Lower lobe of right lung (tissue), 2 donors: ENCODE data around the gene DOHH. TPM values are rescaled to one million over a fixed set of nuclear protein-coding genes. Genes with fewer than 3 reads are reported as not detected.

Experiments
- ATAC-seq, 2 donors: fragments of 200-7000 bp; cut with Tn5 transposase; one replicate each; pipeline ENCODE4 v1.9.1; 2020 to 2022; ENCODE audit warnings: mild to moderate bottlenecking in 2 of 2, moderate library complexity in 2 of 2
- DNase-seq: peaks from one replicate; pipeline ENCODE4 v3.0.0-alpha.2; 2020
- H3K27ac ChIP-seq: fragments of 200-600 bp; one replicate; pipeline ENCODE4 v1.8.0; 2022
- H3K27me3 ChIP-seq: fragments of 200-600 bp; one replicate; pipeline ENCODE4 v1.8.0; 2022; ENCODE audit warnings: low read depth
- H3K36me3 ChIP-seq: fragments of 200-600 bp; one replicate; pipeline ENCODE4 v1.8.0; 2022; ENCODE audit warnings: mild to moderate bottlenecking
- H3K4me1 ChIP-seq: fragments of 200-600 bp; one replicate; pipeline ENCODE4 v1.8.0; 2022
- H3K4me3 ChIP-seq: fragments of 200-600 bp; one replicate; pipeline ENCODE4 v1.8.0; 2022; ENCODE audit warnings: mild to moderate bottlenecking
- H3K9me3 ChIP-seq: fragments of 200-600 bp; one replicate; pipeline ENCODE4 v1.8.0; 2022
- intact Hi-C: fragments of 100-400 bp; cut with DNase I; formaldehyde crosslinking; loops from one replicate; pipeline ENCODE4 v1.11.0; 2022
- total RNA-seq: library from RNA; stranded (reverse); fragmentation: NEBNext Ultra II Directional; extraction: Animal tissue kit (Norgen Biotek cat#: 25700); gene quantifications from one replicate; pipeline ENCODE4 v1.2.1, GENCODE V29; 2021
- TF ChIP-seq, protein P1 (sequence below): fragments of 200-600 bp; IDR thresholded peaks from one replicate; pipeline ENCODE4 v1.8.0; 2022; ENCODE audit warnings: antibody characterized with exemption, mild to moderate bottlenecking
- donor health status: DM: no; HTN: yes; CAD: no; lungs with severe emphysema.

Gene DOHH
- total RNA-seq, 1 donor from 2014 or later: 9.9 TPM

DNA sequence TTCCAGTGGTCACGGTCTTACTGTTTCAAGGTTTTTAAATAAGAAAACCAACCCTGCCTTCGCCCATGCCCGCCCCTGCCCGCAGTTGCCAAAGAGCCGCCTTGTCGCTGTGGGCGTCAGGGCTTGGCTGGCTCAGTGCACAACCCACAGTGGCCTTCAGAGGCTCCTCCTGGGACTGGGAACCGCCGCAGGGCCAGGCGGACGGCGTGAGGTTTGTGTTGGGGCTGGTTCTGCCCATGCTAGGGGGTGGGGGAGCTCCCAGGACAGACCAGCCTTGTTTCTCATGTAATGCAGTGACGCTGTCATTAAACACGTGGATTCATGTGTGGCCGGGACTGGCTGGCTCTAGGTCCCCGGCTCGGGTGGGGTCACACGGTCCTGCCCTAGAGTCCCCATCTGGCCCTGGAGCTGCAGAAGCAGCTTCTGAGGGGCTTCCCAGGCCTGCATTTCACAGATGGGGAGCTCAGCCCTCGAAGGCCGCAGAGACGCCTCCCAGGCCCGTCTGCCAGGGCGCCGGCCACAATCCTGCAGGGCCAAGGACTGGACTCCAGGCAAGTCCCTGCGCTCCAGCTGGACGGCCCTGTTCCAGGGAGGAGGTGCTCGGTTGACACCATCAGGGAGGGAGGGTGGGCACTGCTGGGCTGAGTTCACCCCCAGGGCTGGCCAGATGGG lies 36.1 kb upstream of the DOHH start:
- Histone ChIP-seq H3K27ac (no peak overlapping the region), H3K4me1 (no peaks in the 10 kb centered on the region), H3K27me3 (no peaks in the 10 kb centered on the region), H3K36me3 (peaks cover 53% of the 10 kb centered on the region), H3K9me3 (no peaks in the 10 kb centered on the region), H3K4me3 (no peak overlapping the region)
- intact Hi-C loops: no loop called here
- no peak for ATAC-seq
- DNase-seq: no peak
- TF ChIP-seq, protein P1, sequence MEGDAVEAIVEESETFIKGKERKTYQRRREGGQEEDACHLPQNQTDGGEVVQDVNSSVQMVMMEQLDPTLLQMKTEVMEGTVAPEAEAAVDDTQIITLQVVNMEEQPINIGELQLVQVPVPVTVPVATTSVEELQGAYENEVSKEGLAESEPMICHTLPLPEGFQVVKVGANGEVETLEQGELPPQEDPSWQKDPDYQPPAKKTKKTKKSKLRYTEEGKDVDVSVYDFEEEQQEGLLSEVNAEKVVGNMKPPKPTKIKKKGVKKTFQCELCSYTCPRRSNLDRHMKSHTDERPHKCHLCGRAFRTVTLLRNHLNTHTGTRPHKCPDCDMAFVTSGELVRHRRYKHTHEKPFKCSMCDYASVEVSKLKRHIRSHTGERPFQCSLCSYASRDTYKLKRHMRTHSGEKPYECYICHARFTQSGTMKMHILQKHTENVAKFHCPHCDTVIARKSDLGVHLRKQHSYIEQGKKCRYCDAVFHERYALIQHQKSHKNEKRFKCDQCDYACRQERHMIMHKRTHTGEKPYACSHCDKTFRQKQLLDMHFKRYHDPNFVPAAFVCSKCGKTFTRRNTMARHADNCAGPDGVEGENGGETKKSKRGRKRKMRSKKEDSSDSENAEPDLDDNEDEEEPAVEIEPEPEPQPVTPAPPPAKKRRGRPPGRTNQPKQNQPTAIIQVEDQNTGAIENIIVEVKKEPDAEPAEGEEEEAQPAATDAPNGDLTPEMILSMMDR: no peak

DNA sequence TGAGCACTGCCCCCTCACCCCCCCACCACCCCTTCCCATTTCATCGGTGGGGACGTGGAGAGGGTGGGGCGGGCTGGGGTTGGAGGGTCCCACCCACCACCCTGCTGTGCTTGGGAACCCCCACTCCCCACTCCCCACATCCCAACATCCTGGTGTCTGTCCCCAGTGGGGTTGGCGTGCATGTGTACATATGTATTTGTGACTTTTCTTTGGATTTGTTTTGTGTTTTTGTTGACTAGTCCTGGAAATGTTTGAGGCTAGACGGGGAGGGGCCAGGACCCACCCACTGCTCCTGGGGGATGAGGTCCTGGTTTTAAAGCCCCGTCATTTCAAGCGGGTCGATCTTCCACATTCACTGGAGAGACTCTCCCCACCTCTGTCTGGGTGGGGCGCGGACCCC lies 35.5 kb upstream of the DOHH start:
- ATAC-seq (no peak), DNase-seq (no peak)
- no peak overlapping the region for H3K4me3 ChIP-seq
- no peaks in the 10 kb centered on the region for H3K27me3 ChIP-seq
- no peaks in the 10 kb centered on the region for H3K4me1 ChIP-seq
- no peaks in the 10 kb centered on the region for H3K9me3 ChIP-seq
- TF ChIP-seq, protein P1: no peak
- H3K36me3 ChIP-seq: peaks cover 59% of the 10 kb centered on the region
- intact Hi-C loops: no loop called here
- H3K27ac ChIP-seq: no peak overlapping the region

DNA sequence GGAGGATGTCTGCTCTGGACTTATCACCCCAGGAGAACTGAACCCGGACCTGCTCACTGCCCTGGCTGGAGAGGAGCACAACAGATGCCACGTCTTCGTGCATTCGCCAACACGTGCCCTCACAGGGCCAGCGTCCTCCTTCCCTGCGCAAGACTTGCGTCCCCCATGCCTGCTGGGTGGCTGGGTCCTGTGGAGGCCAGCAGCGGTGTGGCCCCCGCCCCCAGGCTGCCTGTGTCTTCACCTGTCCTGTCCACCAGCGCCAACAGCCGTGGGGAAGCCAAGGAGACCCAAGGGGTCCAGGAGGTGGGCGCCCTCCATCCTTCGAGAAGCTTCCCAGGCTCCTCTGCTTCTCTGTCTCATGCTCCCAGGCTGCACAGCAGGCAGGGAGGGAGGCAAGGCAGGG lies 35.1 kb upstream of the DOHH start:
- H3K4me1 ChIP-seq: no peaks in the 10 kb centered on the region
- TF ChIP-seq, protein P1: no peak
- ATAC-seq: no peak
- H3K27ac ChIP-seq: no peak overlapping the region
- DNase-seq: no peak
- no peaks in the 10 kb centered on the region for H3K9me3 ChIP-seq
- no peak overlapping the region for H3K4me3 ChIP-seq
- H3K27me3 ChIP-seq: no peaks in the 10 kb centered on the region
- intact Hi-C loops: no loop called here
- peaks cover 63% of the 10 kb centered on the region for H3K36me3 ChIP-seq

DNA sequence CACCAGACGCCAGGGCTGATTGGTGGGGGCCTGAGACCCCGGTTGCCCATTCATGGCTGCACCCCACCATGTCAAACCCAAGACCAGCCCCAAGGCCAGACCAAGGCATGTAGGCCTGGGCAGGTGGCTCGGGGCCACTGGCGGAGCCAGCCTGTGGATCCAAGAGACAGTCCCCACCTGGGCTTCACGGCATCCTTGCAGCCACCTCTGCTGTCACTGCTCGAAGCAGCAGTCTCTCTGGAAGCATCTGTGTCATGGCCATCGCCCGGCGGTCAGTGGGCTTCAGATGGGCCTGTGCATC lies 34.7 kb upstream of the DOHH start:
- ATAC-seq (no peak), DNase-seq (no peak)
- H3K27ac ChIP-seq: no peak overlapping the region
- H3K27me3 ChIP-seq: no peaks in the 10 kb centered on the region
- intact Hi-C loops: no loop called here
- H3K36me3 ChIP-seq: peaks cover 63% of the 10 kb centered on the region
- no peaks in the 10 kb centered on the region for H3K9me3 ChIP-seq
- H3K4me3 ChIP-seq: no peak overlapping the region
- no peaks in the 10 kb centered on the region for H3K4me1 ChIP-seq
- TF ChIP-seq, protein P1: no peak

DNA sequence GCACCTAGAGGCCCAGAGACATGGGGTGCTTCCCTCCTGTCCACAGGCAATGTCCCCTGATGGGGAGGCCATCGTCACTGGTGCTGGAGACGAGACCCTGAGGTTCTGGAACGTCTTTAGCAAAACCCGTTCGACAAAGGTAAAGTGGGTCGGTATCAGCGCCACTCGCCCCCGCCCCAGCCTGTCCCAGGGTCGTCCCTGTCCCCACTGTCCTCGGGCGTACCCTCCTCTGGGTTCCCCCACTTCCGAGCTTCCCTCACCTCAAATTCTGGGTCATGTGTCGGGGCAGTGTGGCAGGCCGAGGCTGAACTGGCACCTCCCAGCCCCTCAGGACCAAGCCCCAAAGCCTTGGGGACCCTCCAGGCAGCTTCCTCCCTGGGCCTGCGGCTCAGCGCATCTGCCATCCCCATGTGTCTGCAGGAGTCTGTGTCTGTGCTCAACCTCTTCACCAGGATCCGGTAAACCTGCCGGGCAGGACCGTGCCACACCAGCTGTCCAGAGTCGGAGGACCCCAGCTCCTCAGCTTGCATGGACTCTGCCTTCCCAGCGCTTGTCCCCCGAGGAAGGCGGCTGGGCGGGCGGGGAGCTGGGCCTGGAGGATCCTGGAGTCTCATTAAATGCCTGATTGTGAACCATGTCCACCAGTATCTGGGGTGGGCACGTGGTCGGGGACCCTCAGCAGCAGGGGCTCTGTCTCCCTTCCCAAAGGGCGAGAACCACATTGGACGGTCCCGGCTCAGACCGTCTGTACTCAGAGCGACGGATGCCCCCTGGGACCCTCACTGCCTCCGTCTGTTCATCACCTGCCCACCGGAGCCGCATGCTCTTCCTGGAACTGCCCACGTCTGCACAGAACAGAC lies 34.1 kb upstream of the DOHH start:
- Histone ChIP-seq H3K36me3 (peaks cover 63% of the 10 kb centered on the region), H3K4me1 (no peaks in the 10 kb centered on the region), H3K27ac (no peak overlapping the region), H3K27me3 (no peaks in the 10 kb centered on the region), H3K9me3 (no peaks in the 10 kb centered on the region), H3K4me3 (no peak overlapping the region)
- DNase-seq: no peak
- TF ChIP-seq, protein P1: no peak
- ATAC-seq: no peak
- intact Hi-C loops: no loop called here
